NCI-H2227 (cell line): ENCODE results near the gene UNC5C.

Source experiments
- DNase-seq: peaks from one replicate; lab custom pipeline; 2025; ENCODE audit not compliant: unreplicated experiment; lab: John Stamatoyannopoulos, UW

UNC5C gene

DNA sequence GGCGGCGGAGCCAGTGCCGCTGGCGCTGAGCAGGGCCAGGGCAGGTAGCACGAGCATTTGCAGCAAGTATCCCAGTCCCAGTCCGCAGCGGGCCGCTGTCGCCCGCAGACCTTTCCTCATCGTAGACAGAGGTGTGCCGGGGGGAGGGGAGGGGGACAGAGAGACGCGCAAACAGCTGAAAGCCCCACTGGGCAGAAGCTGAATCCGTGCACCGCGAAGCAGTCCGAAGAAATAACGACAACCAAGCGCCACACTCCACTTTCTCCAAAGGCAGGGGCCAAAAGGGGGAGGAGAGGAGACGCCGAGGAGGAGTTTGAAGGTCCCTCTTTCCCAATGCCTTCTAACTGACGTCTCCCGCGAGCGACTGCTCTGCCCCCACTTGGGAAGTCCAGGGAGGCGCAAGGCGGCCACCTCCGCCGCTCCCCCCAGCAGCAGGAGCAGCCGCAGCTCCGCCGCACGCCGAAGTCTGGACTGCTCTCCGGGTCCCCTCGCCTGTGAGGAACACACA lies at the start of gene UNC5C:
Gene UNC5C, minus strand, starts transcription at position 236 of the 508 bp plus-strand sequence.
- DNase-seq, result peak; percentile 83

DNA sequence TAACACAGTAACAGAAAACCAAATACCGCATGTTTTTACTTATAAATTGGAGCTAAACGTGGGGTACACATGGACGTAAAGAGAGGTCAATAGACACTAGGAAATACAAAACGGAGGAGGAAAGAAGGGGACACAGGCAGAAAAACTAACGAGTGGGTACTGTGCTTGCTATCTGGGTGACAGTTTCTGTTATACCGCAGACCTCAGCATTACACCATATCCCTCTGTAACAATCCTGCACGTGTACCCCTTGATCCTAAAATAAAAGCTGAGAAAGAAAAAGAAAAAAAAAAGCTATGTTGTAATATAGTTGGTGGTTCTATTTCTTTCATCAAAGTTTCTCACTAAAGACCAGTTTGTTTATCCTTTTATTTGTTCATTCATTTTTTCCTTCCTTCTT lies 47.9 kb upstream of the UNC5C start:
- no peak for DNase-seq

DNA sequence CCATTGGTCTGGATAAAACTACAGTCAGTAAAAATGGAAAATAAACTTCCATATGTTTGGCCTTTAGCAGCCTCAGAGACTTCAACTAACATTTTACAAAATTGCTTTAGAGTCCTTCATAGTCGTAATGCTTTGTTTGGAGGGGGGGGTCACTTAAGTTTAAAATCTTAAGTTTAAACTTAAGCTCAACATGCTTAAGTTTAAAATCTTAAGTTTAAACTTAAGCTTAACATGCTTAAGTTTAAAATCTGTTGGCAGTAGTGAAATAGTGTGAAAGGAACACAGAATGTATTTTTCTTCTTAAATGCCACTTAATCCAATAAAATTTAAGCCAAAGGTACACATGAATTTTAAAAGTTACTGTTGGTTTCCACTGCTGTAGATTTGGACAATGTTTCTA lies 45.9 kb upstream of the UNC5C start:
- DNase-seq, result no peak

DNA sequence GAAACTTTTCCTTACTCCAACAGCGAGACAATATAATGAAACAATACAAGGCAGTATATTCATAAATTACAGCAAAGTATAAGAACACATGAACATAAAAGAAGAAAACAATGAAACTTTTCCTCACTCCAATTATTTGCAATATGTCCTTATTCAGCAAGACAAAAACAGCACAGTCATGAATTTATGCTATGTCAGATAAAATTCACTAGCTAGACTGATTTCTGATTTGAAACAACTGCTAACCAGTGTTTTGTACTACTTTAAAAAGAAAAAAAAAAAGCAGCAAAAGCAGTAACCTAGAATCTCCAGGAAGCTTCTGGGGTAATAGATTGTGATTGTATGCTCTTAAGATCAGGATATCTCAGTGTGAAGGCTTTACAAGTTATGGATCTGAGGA lies 45.2 kb upstream of the UNC5C start:
- DNase-seq, result no peak

DNA sequence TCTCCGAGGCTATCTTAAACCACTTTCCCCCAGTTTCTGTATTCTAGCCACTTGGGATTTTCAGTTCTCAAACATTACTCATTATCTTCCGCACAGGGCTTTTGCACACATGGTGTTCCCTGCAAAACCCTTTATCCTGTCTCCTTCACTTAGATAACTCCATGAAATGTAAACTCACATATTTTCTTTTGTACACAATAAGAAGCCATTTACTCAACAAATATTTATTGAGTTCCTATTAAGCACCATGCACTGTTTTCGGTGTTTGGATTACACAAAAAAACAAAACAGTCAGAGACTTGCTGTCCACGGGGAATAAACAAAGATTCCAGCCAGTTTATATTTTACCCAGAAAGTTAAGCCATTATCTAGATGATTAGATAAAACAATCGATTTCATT lies 42.5 kb upstream of the UNC5C start:
- no peak for DNase-seq

DNA sequence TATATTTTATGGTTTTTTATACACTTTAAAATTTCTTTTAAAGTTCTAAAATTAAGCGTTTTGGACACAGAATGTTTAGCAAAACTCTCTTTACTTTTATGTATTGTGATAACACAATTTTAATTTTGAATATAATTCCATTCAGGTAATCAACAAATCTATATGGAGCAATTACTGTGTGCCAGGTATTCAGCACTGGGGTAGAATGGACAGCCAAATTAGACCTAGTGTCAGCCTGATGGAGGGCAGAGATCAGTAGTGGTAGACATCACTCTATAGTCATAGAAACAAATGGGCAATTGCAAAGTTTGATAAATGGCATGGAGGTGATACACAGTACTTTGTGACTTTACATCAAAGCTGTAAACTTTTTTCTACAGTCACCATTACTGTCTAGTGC lies 41.8 kb upstream of the UNC5C start:
- DNase-seq, result no peak

DNA sequence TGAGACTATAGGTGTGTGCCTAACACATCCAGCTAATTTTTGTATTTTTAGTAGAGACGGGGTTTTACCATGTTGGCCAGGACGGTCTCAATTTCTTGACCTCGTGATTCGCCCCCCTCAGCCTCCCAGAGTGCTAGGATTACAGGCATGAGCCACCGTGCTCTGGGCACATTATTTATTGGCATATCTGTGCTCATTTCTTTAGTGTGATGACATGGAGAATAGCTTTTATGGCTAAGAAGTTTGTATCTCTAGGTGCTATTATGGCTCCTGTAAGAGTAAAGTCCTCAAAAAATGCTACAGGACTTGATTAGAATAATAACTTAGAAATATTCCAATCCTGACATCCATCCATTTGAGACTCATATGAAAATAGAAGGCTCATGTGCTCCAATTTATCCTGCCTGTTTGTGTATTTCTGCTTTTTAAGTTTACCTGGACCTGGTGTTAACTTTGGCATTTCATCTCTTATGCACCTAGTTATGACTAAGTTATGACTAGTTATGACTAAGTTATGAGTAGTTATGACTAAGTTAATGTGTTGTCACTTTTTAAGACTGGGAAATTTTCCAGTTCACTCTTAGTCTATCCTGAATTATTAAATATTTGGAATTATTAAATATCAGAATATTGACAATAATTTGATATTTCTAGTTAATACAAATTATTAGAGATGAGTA lies 36.4 kb upstream of the UNC5C start:
- no peak for DNase-seq

GRCh38 chr4:95580226-95580625 lies 31.5 kb upstream of the UNC5C start:
- DNase-seq, result no peak

DNA sequence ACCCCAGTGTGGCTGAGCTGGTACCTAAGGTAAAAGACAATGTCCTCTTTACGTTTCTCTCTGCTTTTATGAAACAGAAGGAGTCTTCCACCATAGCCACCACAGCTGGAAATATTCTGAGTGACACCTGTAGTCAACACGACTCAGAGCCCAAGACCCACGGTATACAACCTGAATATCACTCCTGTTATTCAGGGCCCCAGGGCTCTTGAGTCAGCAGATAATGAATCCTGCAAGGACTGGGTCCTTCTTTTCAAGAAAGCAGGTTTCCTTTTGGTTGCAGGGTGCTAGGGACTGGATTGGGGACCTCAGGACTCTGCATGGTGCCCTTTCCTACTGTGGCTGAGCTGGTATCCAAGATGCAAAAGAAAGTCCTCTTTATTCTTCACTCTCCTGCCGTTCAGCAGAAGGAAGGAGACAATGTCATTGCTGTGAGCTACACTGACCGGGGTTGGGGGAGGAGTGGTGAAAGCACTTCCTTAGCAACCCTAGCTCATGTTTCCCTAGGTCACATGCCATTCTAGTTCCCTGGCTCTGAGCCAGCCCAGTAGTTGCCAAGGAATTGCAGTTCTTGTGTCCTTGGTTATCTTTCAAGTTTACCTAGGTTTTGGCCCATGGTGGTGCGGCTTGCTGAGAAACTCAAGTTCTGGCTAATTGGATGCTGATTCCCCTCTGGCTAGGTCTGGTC lies 23.7 kb upstream of the UNC5C start:
- no peak for DNase-seq

DNA sequence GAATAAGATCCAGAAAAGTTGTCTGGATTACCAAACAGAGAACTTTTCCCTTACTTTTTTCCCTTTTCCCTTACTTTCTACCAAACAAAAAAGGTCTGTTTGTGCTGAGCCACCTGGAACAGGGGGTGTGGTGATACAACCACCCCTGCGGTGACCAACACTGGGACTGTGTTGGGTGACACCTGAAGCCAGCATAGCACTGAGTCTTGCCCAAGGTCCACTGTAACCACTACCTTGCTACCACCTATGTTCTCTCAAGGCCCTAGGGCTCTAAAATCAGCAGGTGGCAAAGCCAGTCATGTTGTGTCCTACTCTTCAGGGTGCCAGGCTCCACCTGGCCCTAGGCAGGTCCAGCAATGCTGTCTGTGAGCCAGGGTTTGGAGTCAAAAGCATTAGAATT lies 22.8 kb upstream of the UNC5C start:
- no peak for DNase-seq

GRCh38 chr4:95563638-95564337 lies 15.0 kb upstream of the UNC5C start:
- no peak for DNase-seq

DNA sequence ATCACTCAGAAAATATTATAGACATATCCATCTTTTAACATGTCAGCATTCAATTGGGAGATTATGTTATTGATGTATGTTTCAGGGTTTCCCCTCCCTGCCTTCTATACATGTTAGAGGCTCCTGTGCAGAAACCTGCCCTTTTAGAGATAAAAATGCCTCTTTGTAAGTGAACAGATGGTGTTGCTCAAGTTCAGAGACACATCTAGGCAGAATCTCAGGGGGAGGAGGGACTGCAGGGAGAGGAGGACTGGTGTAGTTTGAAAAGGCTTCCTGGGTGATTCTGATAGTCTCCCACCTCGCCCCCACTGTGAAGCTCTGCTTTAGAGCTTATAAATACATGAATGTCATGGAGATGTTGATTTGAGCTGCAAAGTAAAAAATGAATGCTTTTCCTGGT lies 12.0 kb upstream of the UNC5C start:
- DNase-seq, result no peak

GRCh38 chr4:95556207-95556859 lies 7.6 kb upstream of the UNC5C start:
- DNase-seq, result no peak

GRCh38 chr4:95552942-95553550 lies 4.3 kb upstream of the UNC5C start:
- DNase-seq, result no peak

GRCh38 chr4:95551653-95552052 lies 2.9 kb upstream of the UNC5C start:
- DNase-seq, result no peak

GRCh38 chr4:95550115-95550987 lies 1.6 kb upstream of the UNC5C start:
- DNase-seq, result no peak

- DNase-seq, result no peak
These were observed 707 bp upstream of the UNC5C start for GRCh38 chr4:95549246-95550114.

DNA sequence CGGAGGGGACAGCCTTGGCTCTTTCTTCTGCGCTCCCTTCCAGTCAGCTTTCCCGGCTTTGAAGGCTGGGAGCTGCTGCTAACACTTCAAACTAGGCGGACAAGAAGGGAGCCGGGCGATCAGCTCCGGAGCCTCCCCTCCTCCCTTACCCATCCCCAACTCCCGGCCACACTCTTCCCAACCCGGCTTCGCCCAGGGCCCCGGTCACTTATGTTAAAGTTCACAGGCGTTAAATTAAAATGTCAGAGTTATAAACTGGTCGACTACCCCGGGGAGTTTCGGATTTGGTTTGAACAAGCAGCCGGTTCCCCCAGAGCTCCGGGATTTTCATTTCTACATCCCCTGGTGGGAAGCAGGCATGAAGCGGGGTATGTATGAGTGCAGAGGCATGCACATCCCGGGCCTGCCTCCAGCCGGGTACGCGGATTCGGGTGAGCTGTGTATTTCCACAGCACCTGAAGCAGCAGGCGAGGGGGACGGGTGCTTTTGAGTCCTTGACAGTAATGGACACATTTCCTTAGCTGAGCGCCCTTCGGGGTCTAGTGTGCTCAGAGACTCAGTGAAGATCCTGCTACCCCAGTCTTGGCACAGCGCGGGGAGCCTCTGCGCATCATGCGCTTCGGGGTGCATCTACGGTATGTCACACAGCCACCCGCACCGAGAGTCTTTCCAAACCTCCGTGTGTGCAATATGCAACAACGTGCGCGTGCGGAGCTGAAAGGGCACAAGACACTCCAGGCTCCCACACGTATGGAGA lies 880 bp downstream of the UNC5C start:
- peak; percentile 48 for DNase-seq
